IMR-90 (cell line): Measurements from ENCODE around the gene KMT2E. TPM values are rescaled to one million over a fixed set of nuclear protein-coding genes. Genes with fewer than 3 reads are reported as not detected.
A peak's percentile ranks its signal among the peaks of the same experiment; 100 is the strongest.

Source experiments
- ATAC-seq: fragments of 200-7000 bp; cut with Tn5 transposase; 2 replicates; pipeline ENCODE4 v1.9.1; 2020; ENCODE audit warnings: low read depth, mild to moderate bottlenecking, moderate library complexity
- BruUV-seq: library from RNA; stranded (reverse); fragments of 400-500 nt; replicated peaks from 2 replicates; lab custom pipeline; 2021; lab: Mats Ljungman, UMichigan
- CTCF ChIA-PET: fragments of 300-600 bp; formaldehyde crosslinking; extraction: SDS; loops from one replicate; lab custom pipeline; 2021; ENCODE audit warnings: antibody characterized with exemption; lab: Yijun Ruan, JAX
- POLR2A ChIA-PET: fragments of 300-600 bp; sonication (Branson Sonifier 250); formaldehyde crosslinking; loops from one replicate; lab custom pipeline; 2022; ENCODE audit warnings: antibody characterized with exemption; ENCODE audit not compliant: unreplicated experiment; lab: Charles Lee
- DNase-seq: peaks from one replicate; pipeline ENCODE4 v3.0.0; 2013
- H2AFZ ChIP-seq: replicated peaks from 2 replicates; pipeline ENCODE3; 2013; ENCODE audit warnings: low read length, mild to moderate bottlenecking; ENCODE audit not compliant: poor library complexity
- H2AK5ac ChIP-seq: 2 replicates; pipeline ENCODE4 v1.6.1; 2013; ENCODE audit warnings: low read depth, low read length, inconsistent platforms
- H2AK9ac ChIP-seq: replicated peaks from 2 replicates; pipeline ENCODE3; 2013; ENCODE audit warnings: mild to moderate bottlenecking, low read depth, low read length, moderate library complexity; ENCODE audit not compliant: poor library complexity
- H2BK120ac ChIP-seq: 2 replicates; pipeline ENCODE4 v1.6.1; 2013; ENCODE audit warnings: low read depth, low read length, inconsistent platforms
- H2BK15ac ChIP-seq: 3 replicates; pipeline ENCODE4 v1.6.1; 2013; ENCODE audit warnings: low read depth, low read length, inconsistent platforms
- H2BK20ac ChIP-seq: 2 replicates; pipeline ENCODE4 v1.6.1; 2013; ENCODE audit warnings: low read depth, mild to moderate bottlenecking, inconsistent platforms, low read length, moderate library complexity
- H2BK5ac ChIP-seq: 2 replicates; pipeline ENCODE4 v1.6.1; 2013; ENCODE audit warnings: mild to moderate bottlenecking, low read depth, low read length, inconsistent platforms; ENCODE audit not compliant: poor library complexity, severe bottlenecking
- H3K14ac ChIP-seq: replicated peaks from 2 replicates; pipeline ENCODE4 v1.6.1; 2013; ENCODE audit warnings: low read depth, low read length, inconsistent platforms
- H3K18ac ChIP-seq: 2 replicates; pipeline ENCODE4 v1.6.1; 2013; ENCODE audit warnings: low read depth, low read length, control low read depth
- H3K23ac ChIP-seq: 2 replicates; pipeline ENCODE4 v1.6.1; 2013; ENCODE audit warnings: low read depth, low read length, inconsistent platforms
- H3K27ac ChIP-seq: 2 replicates; pipeline ENCODE4 v1.5.1; 2013; ENCODE audit warnings: mild to moderate bottlenecking, control low read depth, low read length; ENCODE audit not compliant: insufficient read depth
- H3K27me3 ChIP-seq: 2 replicates; pipeline ENCODE4 v1.6.1; 2013; ENCODE audit warnings: low read length; ENCODE audit not compliant: control insufficient read depth, insufficient read depth
- H3K36me3 ChIP-seq: 2 replicates; pipeline ENCODE4 v1.6.1; 2013; ENCODE audit warnings: low read length, mixed read lengths; ENCODE audit not compliant: control insufficient read depth, insufficient read depth
- H3K4ac ChIP-seq: 2 replicates; pipeline ENCODE4 v1.6.1; 2013; ENCODE audit warnings: low read depth, low read length, inconsistent platforms
- H3K4me1 ChIP-seq: 2 replicates; pipeline ENCODE4 v1.6.1; 2013; ENCODE audit warnings: low read length, mixed read lengths; ENCODE audit not compliant: control insufficient read depth, insufficient read depth
- H3K4me2 ChIP-seq: 2 replicates; pipeline ENCODE4 v1.6.1; 2013; ENCODE audit warnings: low read depth, mild to moderate bottlenecking, control low read depth, low read length, moderate library complexity
- H3K4me3 ChIP-seq: 2 replicates; pipeline ENCODE4 v1.5.1; 2013; ENCODE audit warnings: low read depth, mild to moderate bottlenecking, control low read depth, low read length, moderate library complexity; ENCODE audit not compliant: insufficient read depth
- H3K56ac ChIP-seq: 2 replicates; pipeline ENCODE4 v1.6.1; 2013; ENCODE audit warnings: low read length, inconsistent platforms; ENCODE audit not compliant: insufficient read depth; ENCODE audit errors: extremely low read depth
- H3K79me1 ChIP-seq, 2 experiments: 2 replicates each; pipeline ENCODE4 v1.6.1; 2013; ENCODE audit warnings: low read length in 2 of 2, inconsistent platforms in 1 of 2, low read depth in 1 of 2
- H3K9ac ChIP-seq: 2 replicates; pipeline ENCODE4 v1.6.1; 2013; ENCODE audit warnings: low read depth, low read length, control low read depth
- H3K9me1 ChIP-seq: 2 replicates; pipeline ENCODE4 v1.6.1; 2013; ENCODE audit warnings: low read length, inconsistent platforms; ENCODE audit not compliant: insufficient read depth
- H3K9me3 ChIP-seq: 2 replicates; pipeline ENCODE4 v1.6.1; 2013; ENCODE audit warnings: low read length; ENCODE audit not compliant: control insufficient read depth, insufficient read depth
- H4K20me1 ChIP-seq: 2 replicates; pipeline ENCODE4 v1.6.1; 2013; ENCODE audit warnings: low read length, inconsistent platforms; ENCODE audit not compliant: insufficient read depth
- H4K5ac ChIP-seq: 2 replicates; pipeline ENCODE4 v1.6.1; 2013; ENCODE audit warnings: mild to moderate bottlenecking, low read depth, low read length, control low read depth
- H4K8ac ChIP-seq, 2 experiments: 2 replicates each; pipeline ENCODE4 v1.6.1; 2013; ENCODE audit warnings: low read depth in 2 of 2, low read length in 2 of 2, control low read depth in 1 of 2, inconsistent platforms in 1 of 2
- H4K91ac ChIP-seq: 2 replicates; pipeline ENCODE4 v1.6.1; 2013; ENCODE audit warnings: low read depth, low read length, inconsistent platforms; ENCODE audit not compliant: insufficient read depth
- BHLHE40 ChIP-seq: fragments of 150-350 bp; IDR thresholded peaks from 2 replicates; pipeline ENCODE4 v1.6.1; 2016; ENCODE audit warnings: mild to moderate bottlenecking, low read depth, low read length
- MAZ ChIP-seq: IDR thresholded peaks from 2 replicates; pipeline ENCODE4 v1.6.1; 2012; ENCODE audit warnings: low read depth, mild to moderate bottlenecking, low read length, improper control_type of control experiment, moderate library complexity, borderline replicate concordance
- SMC3 ChIP-seq: fragments of 150-350 bp; IDR thresholded peaks from 2 replicates; pipeline ENCODE4 v1.6.1; 2016; ENCODE audit warnings: low read depth, mild to moderate bottlenecking, antibody characterized with exemption, low read length, moderate library complexity
- WGBS, 2 experiments: methylation state at CpG; one replicate each; pipeline versions ENCODE4 v1.1.5 to v1.1.7; 2013; ENCODE audit warnings: missing lambda C conversion rate in 2 of 2; ENCODE audit not compliant: insufficient read length in 1 of 2; ENCODE audit errors: extremely low coverage in 2 of 2; 5-methylcytosine and 5-hydroxymethylcytosine counted together
- dilution Hi-C: fragments of 300-500 bp; cut with HindIII; formaldehyde crosslinking; loops from one replicate; pipeline ENCODE4 v1.14.3; 2018; ENCODE audit warnings: low sequenced_read_pairs; ENCODE audit not compliant: unreplicated experiment
- in situ Hi-C: fragments of 300-500 bp; cut with MboI; formaldehyde crosslinking; loops from 3 replicates; pipeline ENCODE4 v1.14.3; 2019; ENCODE audit warnings: low sequenced_read_pairs, inconsistent platforms, mixed read lengths
- intact Hi-C: fragments of 100-400 bp; cut with micrococcal nuclease; formaldehyde crosslinking; loops from 2 replicates; pipeline ENCODE4 v1.10.0; 2022
- polyA plus RNA-seq, 3 experiments: library from polyadenylated mRNA; depleted of rRNA; stranded (reverse); fragments of >200 nt; gene quantifications; 2 replicates each; pipeline ENCODE4 v1.2.3, GENCODE V29; 2012; ENCODE audit warnings: low replicate concordance in 1 of 3
- total RNA-seq: library from RNA; depleted of rRNA; stranded (reverse); fragments of >200 nt; gene quantifications from 2 replicates; pipeline ENCODE4 v1.2.3, GENCODE V29; 2012

KMT2E gene
- total and polyA plus RNA-seq, 2 of the 4 experiments (the other 2 are of a cell fraction) = 16.8 to 79.2 TPM

- H3K27me3 ChIP-seq = no peaks in the 10 kb centered on the region
- no peak overlapping the region for H3K27ac ChIP-seq
- no peak overlapping the region for H2AK9ac ChIP-seq
- no peak overlapping the region for H3K18ac ChIP-seq
- no CpG with 5 or more reads among the region's 3 CpGs for WGBS, 2 experiments
- TF ChIP-seq BHLHE40 = no peak
- no peak for TF ChIP-seq MAZ
- no peak for TF ChIP-seq SMC3
- H3K56ac ChIP-seq = no peak overlapping the region
- H2AFZ ChIP-seq = no peak overlapping the region
- H3K9me1 ChIP-seq = peaks cover 2% of the 10 kb centered on the region
- H3K79me1 ChIP-seq = peaks cover 0 to 30% of the 10 kb centered on the region in 2 experiments; a peak in 2 of 4 replicates
- H4K91ac ChIP-seq = no peak overlapping the region
- no peak overlapping the region for H3K4me3 ChIP-seq
- H4K8ac ChIP-seq = no peak overlapping the region
- in situ Hi-C loops (no loop called here), intact Hi-C loops (no loop called here), dilution Hi-C loops (no loop called here)
- no peak overlapping the region for H3K23ac ChIP-seq
- no peak overlapping the region for H2BK5ac ChIP-seq
- H4K20me1 ChIP-seq = peaks cover 92% of the 10 kb centered on the region
- no peak for ATAC-seq
- H4K5ac ChIP-seq = no peak overlapping the region
- ChIA-PET CTCF (no interaction called here), POLR2A (no interaction called here)
- no peak overlapping the region for H2BK15ac ChIP-seq
- no peak for DNase-seq
- H3K4me2 ChIP-seq = peak overlapping the region; percentile 63; the same call in 1 of the 2 replicates
- no peak overlapping the region for H3K4ac ChIP-seq
- H3K36me3 ChIP-seq = no peaks in the 10 kb centered on the region
- BruUV-seq = no TSS peak
- H3K4me1 ChIP-seq = peaks cover 10% of the 10 kb centered on the region
- no peak overlapping the region for H2BK20ac ChIP-seq
- no peak overlapping the region for H3K14ac ChIP-seq
- no peak overlapping the region for H2BK120ac ChIP-seq
- no peak overlapping the region for H3K9ac ChIP-seq
- no peak overlapping the region for H2AK5ac ChIP-seq
- H3K9me3 ChIP-seq = no peaks in the 10 kb centered on the region
Observed at GRCh38 chr7:105020926-105021325, 6.9 kb downstream of the KMT2E start.
